AG09309 (cell line): ENCODE data around the gene CRISP1.

Source experiments
- DNase-seq: peaks from one replicate; pipeline ENCODE4 v3.0.0-alpha.2; 2010; ENCODE audit warnings: low read depth
- H3K4me3 ChIP-seq: 2 replicates; pipeline ENCODE4 v1.5.1; 2011; ENCODE audit warnings: mild to moderate bottlenecking, low read depth, low read length, moderate library complexity; ENCODE audit not compliant: control insufficient read depth
- TF ChIP-seq, protein P1 (sequence below): IDR thresholded peaks from 2 replicates; pipeline ENCODE4 v1.5.1; 2011; ENCODE audit warnings: mild to moderate bottlenecking, low read depth, low read length, inconsistent platforms; ENCODE audit not compliant: insufficient read depth, control insufficient read depth; ENCODE audit errors: missing control alignments

The CRISP1 gene

DNA sequence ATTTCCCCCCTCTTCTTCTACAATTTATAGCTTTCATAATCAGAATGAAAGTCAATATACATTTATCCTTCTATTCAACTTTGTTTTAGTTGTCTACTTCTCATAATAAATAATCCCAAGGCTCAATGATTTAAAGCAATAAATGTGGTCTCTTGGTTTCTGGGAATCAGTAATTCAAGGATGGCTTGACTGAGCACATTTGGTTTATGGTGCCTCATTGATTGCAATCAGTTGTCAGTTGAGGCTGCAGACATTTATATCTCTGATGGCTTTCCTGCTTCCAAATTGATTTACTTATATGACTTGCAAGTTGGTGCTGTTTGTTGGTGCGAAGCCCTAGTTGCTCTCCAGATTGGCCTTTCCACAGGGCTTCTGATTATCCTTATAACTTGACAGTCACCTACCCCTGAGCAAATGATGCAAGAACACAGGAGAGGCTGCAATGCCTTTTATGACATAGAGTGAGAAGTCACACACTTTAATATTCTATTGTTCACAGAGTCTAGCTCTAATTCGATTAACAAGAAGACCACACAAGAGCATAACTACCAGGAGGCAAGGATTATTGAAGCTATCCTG is 2.7 kb upstream of the CRISP1 start:
- no peak overlapping the region for H3K4me3 ChIP-seq
- DNase-seq: no peak
- TF ChIP-seq, protein P1, sequence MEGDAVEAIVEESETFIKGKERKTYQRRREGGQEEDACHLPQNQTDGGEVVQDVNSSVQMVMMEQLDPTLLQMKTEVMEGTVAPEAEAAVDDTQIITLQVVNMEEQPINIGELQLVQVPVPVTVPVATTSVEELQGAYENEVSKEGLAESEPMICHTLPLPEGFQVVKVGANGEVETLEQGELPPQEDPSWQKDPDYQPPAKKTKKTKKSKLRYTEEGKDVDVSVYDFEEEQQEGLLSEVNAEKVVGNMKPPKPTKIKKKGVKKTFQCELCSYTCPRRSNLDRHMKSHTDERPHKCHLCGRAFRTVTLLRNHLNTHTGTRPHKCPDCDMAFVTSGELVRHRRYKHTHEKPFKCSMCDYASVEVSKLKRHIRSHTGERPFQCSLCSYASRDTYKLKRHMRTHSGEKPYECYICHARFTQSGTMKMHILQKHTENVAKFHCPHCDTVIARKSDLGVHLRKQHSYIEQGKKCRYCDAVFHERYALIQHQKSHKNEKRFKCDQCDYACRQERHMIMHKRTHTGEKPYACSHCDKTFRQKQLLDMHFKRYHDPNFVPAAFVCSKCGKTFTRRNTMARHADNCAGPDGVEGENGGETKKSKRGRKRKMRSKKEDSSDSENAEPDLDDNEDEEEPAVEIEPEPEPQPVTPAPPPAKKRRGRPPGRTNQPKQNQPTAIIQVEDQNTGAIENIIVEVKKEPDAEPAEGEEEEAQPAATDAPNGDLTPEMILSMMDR: no peak

DNA sequence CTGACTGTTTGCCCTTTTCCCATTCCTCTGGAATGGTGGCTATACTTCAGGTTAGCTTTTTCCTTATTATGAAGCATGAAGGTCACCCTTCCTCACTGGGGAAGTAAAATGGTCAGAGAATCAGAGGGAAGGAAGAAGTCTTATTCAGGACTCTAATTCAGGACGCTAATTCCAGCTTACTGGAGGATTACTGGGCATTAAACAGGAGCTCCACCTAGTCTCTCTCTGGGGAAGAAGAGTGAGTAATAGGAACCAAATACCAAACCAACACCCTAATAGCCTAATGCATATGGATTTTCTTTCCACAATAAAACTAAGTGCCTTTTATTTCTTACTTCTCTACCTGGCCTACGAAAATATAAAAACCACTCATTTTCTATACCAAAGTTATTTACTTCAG is 10.1 kb downstream of the CRISP1 start:
- TF ChIP-seq, protein P1: no peak
- no peak for DNase-seq
- H3K4me3 ChIP-seq: no peak overlapping the region

DNA sequence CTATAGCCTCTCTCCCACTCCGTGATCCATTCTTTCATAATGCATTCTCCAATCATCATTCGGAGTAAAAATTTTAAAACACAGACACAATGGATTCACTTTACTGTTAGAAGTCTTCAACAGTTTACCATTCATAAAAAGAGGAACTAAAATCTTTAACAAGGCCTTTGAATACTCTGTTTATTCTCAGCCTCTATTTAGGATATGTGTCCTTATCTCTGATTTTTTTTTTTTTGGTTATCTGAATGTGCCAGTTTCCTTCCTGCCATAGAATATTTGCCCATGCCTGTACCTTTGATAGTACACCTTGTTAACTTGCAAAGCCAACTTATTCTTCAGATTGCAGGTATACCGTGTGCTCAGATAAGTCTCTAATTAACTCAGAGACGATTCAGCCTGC is 11.1 kb downstream of the CRISP1 start:
- TF ChIP-seq, protein P1: no peak
- H3K4me3 ChIP-seq: no peak overlapping the region
- no peak for DNase-seq

DNA sequence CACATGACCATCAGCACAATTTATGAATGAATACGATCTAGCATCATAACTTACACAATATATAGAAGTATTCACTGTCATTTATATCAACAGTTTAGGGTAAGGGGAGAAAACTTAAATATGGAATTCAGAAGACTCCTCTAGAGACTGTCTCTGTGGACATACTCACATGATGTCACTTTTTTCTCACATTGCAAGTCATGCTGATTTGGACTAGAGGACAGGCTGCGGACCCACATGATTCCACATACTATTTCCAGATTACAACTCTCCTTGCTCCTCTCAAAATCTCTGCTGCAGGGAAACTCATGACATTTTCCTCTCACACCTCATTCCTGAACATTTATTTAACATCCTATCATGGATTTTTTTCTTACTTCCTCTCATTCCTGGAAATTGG is 13.4 kb downstream of the CRISP1 start:
- H3K4me3 ChIP-seq: no peak overlapping the region
- TF ChIP-seq, protein P1: no peak
- DNase-seq: no peak

DNA sequence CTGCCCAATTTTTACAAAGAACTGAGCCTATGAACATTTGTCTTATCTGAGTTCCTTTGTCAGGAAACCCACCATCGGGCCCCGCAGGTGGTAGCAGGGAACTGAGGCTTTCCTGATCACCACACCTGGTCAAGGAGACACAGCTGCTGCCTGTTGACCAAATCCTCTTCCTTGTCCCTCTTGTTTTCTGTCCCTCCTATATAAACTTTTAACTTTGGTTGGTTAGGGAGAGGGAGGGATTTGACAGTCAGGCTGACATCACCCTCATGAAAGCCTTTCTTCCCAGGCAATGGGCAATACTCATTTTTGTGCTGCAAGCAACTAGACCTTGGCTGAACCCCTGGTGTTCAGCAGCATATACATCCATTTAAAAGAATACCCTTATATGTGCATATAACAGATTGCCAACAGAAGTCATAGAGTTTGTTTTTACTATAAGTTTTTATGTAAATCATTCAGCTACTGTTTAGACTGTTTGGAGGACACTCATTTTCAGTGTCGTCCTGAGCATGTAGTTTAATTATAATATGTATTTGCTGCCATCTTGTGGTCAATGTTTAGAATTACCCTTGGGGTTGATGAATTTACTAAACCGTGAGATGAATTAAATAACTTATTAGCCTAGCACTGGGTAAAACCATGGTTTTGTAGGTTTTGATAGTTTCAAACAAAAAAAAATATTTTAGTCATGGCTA is 17.0 kb downstream of the CRISP1 start:
- DNase-seq: peak; percentile 16
- TF ChIP-seq, protein P1: peak; percentile 31
- H3K4me3 ChIP-seq: no peak overlapping the region

DNA sequence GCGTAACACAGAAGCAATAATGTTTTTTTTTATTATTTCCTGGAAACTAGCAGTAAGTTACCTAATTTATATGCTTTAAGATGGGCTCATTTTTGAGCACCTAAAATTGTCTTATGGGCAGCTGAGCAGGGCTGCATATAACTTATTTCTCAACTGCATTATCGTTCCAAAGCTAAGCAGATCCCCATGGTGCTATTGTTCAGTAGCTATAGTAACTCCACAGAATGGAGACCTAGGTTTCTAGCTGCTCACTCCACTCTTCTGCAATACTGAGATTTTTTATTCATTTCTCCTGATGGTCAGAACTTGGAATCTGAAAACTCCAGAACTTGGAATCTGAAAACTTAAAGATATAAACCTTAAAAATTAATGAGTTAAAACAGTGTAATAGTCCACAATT is 18.7 kb downstream of the CRISP1 start:
- DNase-seq: no peak
- TF ChIP-seq, protein P1: no peak
- H3K4me3 ChIP-seq: no peak overlapping the region

DNA sequence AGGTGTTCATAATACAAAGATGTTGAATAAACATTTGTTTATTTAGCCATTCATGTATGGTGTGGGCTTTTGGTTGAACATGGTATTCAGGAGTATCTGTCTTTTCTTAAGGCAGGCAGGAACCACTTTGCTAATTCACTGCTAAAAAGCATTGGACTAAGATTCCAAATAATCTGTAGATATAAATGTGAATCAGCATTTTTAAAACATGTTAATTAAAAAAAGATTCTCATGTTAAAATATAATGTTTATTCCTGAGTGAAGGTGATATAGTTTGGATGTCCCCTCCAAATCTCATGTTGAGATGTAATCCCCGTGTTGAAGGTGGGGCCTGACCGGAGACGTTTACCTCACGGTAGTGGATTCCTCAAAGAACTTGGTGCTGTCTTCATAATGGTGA is 19.3 kb downstream of the CRISP1 start:
- no peak overlapping the region for H3K4me3 ChIP-seq
- DNase-seq: no peak
- TF ChIP-seq, protein P1: no peak
